Neural cell (in vitro differentiated cells): ENCODE results near the gene CTSO.

Experiments
- CTCF ChIP-seq: fragments of 450-650 bp; IDR thresholded peaks from 2 replicates; pipeline ENCODE4 v1.5.1; 2014; ENCODE audit warnings: antibody characterized with exemption, mild to moderate bottlenecking, moderate library complexity; ENCODE audit not compliant: poor library complexity, severe bottlenecking
- EZH2 ChIP-seq: fragments of 200-600, 300-800 bp; shearing (Covaris generic), sonication (generic); IDR thresholded peaks from 2 replicates; pipeline ENCODE4 v1.6.1; 2014; ENCODE audit warnings: antibody characterized with exemption, low read length, borderline replicate concordance, mild to moderate bottlenecking; ENCODE audit not compliant: insufficient read depth, poor library complexity, severe bottlenecking
- POLR2AphosphoS5 ChIP-seq: IDR thresholded peaks from 2 replicates; pipeline ENCODE4 v1.6.1; 2012
- REST ChIP-seq: IDR thresholded peaks from 2 replicates; pipeline ENCODE4 v1.6.1; 2012; ENCODE audit warnings: borderline replicate concordance
- SMC3 ChIP-seq: fragments of 450-650 bp; conservative IDR thresholded peaks from 2 replicates; pipeline ENCODE4 v1.6.1; 2014; ENCODE audit warnings: antibody characterized with exemption, mild to moderate bottlenecking, moderate library complexity; ENCODE audit not compliant: poor library complexity
- TAF1 ChIP-seq: IDR thresholded peaks from 2 replicates; pipeline ENCODE4 v1.6.1; 2012; ENCODE audit warnings: low read depth

GRCh38 chr4:155914782-155915181, 38.9 kb downstream of the CTSO start:
- no peak for TF ChIP-seq CTCF
- no peak for TF ChIP-seq REST
- TF ChIP-seq POLR2AphosphoS5: no peak
- no peak for TF ChIP-seq SMC3
- TF ChIP-seq TAF1: no peak
- no peak for TF ChIP-seq EZH2
